Measurements from ENCODE around the gene TGIF1. TPM values are rescaled to one million over a fixed set of nuclear protein-coding genes. Genes with fewer than 3 reads are reported as not detected.
A peak's percentile ranks its signal among the peaks of the same experiment; 100 is the strongest.

Gene TGIF1
- total RNA-seq, result 10 to 100 TPM; 11.3 to 41.4 (median 22.3) TPM
- long read RNA-seq, partial matches to known transcripts, result 0 of 1 reads
- long read RNA-seq, other reads (novel, unspliced or antisense), result 1 of 1 reads

- peak within 1 kb of the TSS; percentile 99 for H3K27ac ChIP-seq
- H3K4me1 ChIP-seq, result peaks cover 0 to 12% (median 2%) of the 10 kb centered on the region in 4 donors
- intact Hi-C loops (cut with DNase I), result loop anchor here (10.0 kb wide), 2 partner anchors 145 to 215 kb away; no protein-coding TSS in a partner anchor
- DNase-seq (peak; percentile 85 to 88 (median 88)), ATAC-seq (peak; percentile 19 to 51 (median 32))
- H3K27me3 ChIP-seq, result no peaks in the 10 kb centered on the region
- TF ChIP-seq POLR2A (IDR thresholded peaks at IDR 0.05), result peak; percentile 75
- TF ChIP-seq CTCF (IDR thresholded peaks at IDR 0.05), result no peak
- H3K4me3 ChIP-seq, result peak within 1 kb of the TSS; percentile 73 to 79 (median 74)
- no peaks in the 10 kb centered on the region for H3K9me3 ChIP-seq
- 0% methylated on average over 10 of the region's 71 CpGs for WGBS (ENCODE audit: insufficient coverage, low coverage, low lambda C conversion rate, missing lambda C conversion rate)
- no peaks in the 10 kb centered on the region for H3K36me3 ChIP-seq
Measured at GRCh38 chr18:3450012-3450798, at the start of gene TGIF1. TGIF1 (plus strand) TSS chr18:3450172; CDS start chr18:3450490, 318 bp downstream.

- Histone ChIP-seq H3K4me3 (no peak overlapping the region), H3K27ac (no peak overlapping the region), H3K4me1 (no peaks in the 10 kb centered on the region), H3K9me3 (no peaks in the 10 kb centered on the region), H3K36me3 (no peaks in the 10 kb centered on the region), H3K27me3 (no peaks in the 10 kb centered on the region)
- DNase-seq (no peak), ATAC-seq (no peak)
- TF ChIP-seq POLR2A (IDR thresholded peaks at IDR 0.05), result no peak
- no peak for TF ChIP-seq CTCF (IDR thresholded peaks at IDR 0.05)
- intact Hi-C loops (cut with DNase I), result no loop called here
- 47% methylated on average over 2 of the region's 2 CpGs for WGBS (ENCODE audit: insufficient coverage, low coverage, low lambda C conversion rate, missing lambda C conversion rate)
Measured at GRCh38 chr18:3400567-3401296, 49.2 kb upstream of the TGIF1 start.

GRCh38 chr18:3401669-3402620 lies 48.0 kb upstream of the TGIF1 start:
- no peaks in the 10 kb centered on the region for H3K9me3 ChIP-seq
- no peak overlapping the region for H3K4me3 ChIP-seq
- no peak for ATAC-seq
- no peak overlapping the region for H3K27ac ChIP-seq
- WGBS (ENCODE audit: insufficient coverage, low coverage, low lambda C conversion rate, missing lambda C conversion rate), result 73% methylated on average over 4 of the region's 5 CpGs
- TF ChIP-seq CTCF (IDR thresholded peaks at IDR 0.05) (no peak), POLR2A (IDR thresholded peaks at IDR 0.05) (no peak)
- H3K4me1 ChIP-seq, result no peaks in the 10 kb centered on the region
- H3K27me3 ChIP-seq, result no peaks in the 10 kb centered on the region
- intact Hi-C loops (cut with DNase I), result no loop called here
- H3K36me3 ChIP-seq, result no peaks in the 10 kb centered on the region
- no peak for DNase-seq

GRCh38 chr18:3402982-3403451 lies 47.0 kb upstream of the TGIF1 start:
- Histone ChIP-seq H3K27ac (no peak overlapping the region), H3K4me3 (no peak overlapping the region), H3K4me1 (no peaks in the 10 kb centered on the region), H3K36me3 (no peaks in the 10 kb centered on the region), H3K27me3 (no peaks in the 10 kb centered on the region), H3K9me3 (no peaks in the 10 kb centered on the region)
- 56% methylated on average over 1 of the region's 1 CpG for WGBS (ENCODE audit: insufficient coverage, low coverage, low lambda C conversion rate, missing lambda C conversion rate)
- intact Hi-C loops (cut with DNase I), result no loop called here
- TF ChIP-seq CTCF (IDR thresholded peaks at IDR 0.05) (no peak), POLR2A (IDR thresholded peaks at IDR 0.05) (no peak)
- ATAC-seq, result no peak
- no peak for DNase-seq

Measured in right lobe of liver (tissue), 6 donors.